ES-I3 (cell line): ENCODE results near the gene SMYD1.

Experiments used
- H3K36me3 ChIP-seq: 2 replicates; pipeline ENCODE4 v1.6.1; 2013; ENCODE audit warnings: mild to moderate bottlenecking, low read length, control low read depth, moderate library complexity; ENCODE audit not compliant: insufficient read depth
- H3K4me1 ChIP-seq: 2 replicates; pipeline ENCODE4 v1.6.1; 2013; ENCODE audit warnings: mild to moderate bottlenecking, control low read depth, low read length; ENCODE audit not compliant: insufficient read depth
- H3K9ac ChIP-seq: 2 replicates; pipeline ENCODE4 v1.6.1; 2013; ENCODE audit warnings: low read depth, mild to moderate bottlenecking, low read length, moderate library complexity
- H3K9me3 ChIP-seq: 2 replicates; pipeline ENCODE4 v1.6.1; 2013; ENCODE audit warnings: mild to moderate bottlenecking, low read length, moderate library complexity; ENCODE audit not compliant: control insufficient read depth, insufficient read depth

SMYD1 gene

DNA sequence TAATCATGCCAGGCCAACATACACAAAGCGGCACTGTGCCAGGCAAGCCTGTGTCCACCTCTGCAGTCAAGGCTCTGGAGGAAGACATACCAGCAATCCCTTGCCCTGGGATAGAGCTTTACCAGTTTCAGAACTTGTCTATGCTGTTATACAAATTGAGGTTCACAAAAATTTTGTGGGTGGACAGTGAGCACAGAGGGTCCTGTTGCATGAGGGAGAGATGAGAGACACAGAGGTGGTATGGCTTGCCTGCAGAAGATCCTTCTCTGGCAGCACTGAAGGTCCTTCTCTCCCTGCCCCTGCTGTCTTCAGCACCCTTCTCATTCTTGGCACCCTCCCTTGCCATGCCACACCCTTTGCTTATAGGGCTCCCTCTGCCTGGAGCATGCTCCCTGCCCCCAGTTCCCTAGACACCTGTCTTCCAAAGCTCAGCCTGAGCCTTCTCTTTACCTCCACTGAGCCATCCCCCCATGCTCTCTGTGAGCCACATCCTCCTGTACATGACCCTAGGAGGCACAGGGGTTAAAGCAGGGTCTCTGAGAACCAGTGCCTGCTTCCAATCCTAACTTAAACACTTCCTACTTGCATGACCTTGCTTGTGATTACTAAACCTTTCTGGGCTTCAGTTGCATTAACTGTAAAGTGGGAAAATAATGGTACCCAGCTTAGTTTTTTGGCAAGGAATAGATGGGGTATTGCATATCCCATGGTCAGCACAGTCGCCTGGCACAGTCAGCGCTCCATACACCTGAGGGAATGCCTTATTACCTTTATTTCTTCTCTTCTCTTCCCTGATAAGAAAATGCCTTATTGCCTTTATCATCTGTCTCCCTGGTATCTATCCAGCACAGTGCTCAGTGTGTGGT is 59.4 kb downstream of the SMYD1 start:
- Histone ChIP-seq H3K9ac (no peak overlapping the region), H3K36me3 (no peaks in the 10 kb centered on the region), H3K9me3 (no peaks in the 10 kb centered on the region), H3K4me1 (no peaks in the 10 kb centered on the region)

DNA sequence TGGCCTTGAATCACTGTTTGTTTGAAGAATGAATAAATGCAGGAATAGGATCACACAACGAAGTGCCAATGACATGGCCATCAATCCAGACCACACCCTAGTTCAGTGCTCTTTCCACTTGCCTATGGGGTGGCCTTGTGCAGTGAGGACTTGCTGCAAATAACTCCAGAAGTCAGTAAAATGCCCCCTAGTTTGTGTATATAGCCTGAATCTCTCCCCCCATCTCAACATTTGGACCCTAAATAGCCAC is 59.9 kb downstream of the SMYD1 start:
- Histone ChIP-seq H3K9ac (no peak overlapping the region), H3K4me1 (no peaks in the 10 kb centered on the region), H3K36me3 (no peaks in the 10 kb centered on the region), H3K9me3 (no peaks in the 10 kb centered on the region)

DNA sequence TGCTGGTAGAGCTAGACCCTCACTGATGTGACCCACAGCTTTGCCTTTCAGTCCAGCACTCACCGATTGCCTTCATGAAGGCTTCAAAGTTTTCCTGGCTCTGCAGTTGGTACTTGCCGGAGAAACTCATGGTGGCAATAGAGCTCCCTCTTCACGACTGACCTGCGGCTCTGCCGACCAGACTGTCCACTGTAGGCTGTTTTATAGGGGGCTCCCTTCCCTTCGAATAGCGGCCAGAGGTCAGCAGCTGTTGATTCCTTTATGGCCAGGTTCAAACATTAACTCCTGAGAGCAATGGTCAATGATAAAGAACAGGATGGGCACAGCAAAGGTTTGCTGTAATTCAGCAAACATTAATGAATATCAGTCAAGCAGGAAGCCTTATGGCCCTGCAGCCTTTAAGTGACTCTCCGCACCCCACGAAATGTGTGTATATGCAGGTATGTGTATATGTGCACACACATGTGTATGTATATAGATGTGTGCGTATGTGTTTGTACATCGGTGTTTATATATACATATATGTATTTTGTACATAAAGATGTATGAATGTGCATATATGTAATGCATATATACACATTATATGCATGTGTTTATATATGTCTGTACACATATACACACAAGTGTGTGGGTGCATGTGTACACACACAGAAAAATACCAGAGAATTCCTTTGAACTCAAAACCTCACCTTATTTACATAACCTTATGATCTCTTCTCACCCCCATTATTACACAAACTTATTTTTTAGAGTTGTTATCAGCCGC is 60.4 kb downstream of the SMYD1 start, which contains the start of gene FABP1:
FABP1 (minus strand) TSS at position 175 of the 766 bp plus-strand sequence; CDS start at position 130, 45 bp downstream.
- Histone ChIP-seq H3K4me1 (no peaks in the 10 kb centered on the region), H3K9ac (no peak within 1 kb of the TSS), H3K9me3 (no peaks in the 10 kb centered on the region), H3K36me3 (no peaks in the 10 kb centered on the region)

DNA sequence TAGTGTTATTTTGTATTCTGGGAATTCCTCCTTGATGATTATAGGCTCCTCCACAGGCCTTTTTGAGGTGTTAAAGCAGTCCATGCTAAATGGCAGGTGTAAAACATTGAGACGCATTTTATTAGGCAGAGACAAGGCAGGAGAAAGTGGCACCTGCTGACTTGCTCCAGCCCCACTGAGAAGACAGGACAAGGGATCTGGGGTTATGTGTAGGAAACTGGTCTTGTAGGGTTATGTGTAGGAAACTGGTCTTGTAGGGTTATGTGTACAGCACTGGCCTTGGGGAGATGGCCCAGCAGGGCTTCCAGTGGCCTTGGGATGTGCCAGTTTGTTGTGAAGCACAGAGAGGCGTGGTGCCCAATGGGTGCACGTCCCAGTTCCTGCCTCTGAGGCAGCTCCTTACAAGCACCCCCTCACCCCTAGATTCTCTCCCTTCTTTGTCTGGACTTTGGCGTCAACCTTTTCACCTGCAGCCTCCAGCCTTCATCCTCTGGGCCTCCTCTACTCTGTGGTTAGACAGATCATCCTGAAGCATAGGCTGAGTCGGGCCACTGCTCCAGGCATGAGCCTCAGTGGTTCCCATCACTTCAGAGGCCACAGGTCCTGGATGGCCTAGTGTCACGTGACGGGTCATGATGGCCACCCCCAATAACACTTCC is 61.2 kb downstream of the SMYD1 start:
- H3K36me3 ChIP-seq: no peaks in the 10 kb centered on the region
- no peaks in the 10 kb centered on the region for H3K4me1 ChIP-seq
- no peaks in the 10 kb centered on the region for H3K9me3 ChIP-seq
- H3K9ac ChIP-seq: no peak overlapping the region

DNA sequence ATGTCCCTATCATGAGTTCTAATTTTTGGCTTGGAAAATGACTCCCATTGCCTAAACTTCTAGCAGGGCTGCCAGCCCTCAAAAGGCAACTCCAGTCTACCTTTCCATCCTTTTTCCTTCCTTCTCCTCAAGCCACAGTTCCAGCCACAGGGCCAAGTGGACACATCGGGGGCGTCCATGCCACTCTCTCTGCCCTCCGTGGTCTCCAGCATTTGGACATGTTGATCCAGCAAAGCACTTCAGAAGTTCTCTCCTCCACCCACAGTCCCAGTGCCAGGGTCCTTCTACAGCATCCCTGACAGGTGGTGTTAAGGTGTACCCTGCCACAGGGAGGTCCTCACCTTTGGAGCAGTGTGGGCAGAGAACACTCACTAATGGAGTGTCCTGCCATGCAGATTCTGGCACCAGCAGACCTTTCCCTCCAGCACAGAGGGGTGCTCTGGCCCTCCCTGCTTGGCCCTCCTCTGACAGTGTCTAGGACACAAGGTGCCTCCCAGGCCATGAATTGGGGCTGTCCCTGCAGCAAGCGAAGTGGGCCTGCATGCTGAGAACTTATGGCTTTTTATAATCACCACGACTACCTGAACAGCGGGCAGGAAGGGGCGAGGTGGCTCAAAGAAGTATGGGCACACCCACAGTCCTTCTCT is 61.8 kb downstream of the SMYD1 start:
- Histone ChIP-seq H3K4me1 (no peaks in the 10 kb centered on the region), H3K9me3 (no peaks in the 10 kb centered on the region), H3K36me3 (no peaks in the 10 kb centered on the region), H3K9ac (no peak overlapping the region)

DNA sequence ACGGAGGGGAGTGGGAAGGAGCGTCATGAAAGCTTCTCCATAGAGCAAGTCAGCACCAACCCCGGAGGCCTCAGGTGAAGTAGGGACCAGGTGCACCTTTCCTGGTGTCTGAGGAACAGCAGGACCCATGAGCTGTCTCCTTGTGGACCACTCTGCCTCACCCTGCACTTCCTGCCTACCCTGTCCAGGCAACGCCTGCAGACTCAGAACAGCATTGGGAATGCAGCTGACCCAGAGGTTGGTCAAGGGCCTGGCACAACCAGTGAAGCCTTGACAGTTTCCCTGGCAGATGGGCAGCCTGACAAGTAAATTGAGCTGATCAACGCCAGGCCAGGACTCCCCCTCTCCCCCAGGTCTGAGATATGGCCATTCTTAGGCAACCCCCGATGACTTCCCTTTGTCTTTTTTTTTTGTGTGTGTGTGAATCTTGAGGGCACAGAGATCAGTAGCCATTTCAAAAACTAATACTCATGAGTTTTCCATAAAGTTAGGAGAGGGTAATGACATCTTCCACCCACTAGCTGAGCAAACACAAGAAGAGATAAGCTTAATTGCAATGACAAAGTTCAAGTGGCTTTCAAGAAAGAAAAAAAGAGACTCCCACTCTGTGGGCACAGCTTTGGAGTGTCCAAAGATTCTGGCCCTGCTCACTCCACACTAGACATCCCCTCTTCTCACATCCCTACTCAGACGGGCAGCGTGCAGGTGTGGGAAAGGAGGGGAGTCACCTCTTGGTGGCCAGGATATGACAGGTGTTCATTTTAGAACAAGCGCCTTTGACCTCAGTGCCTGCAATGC is 63.8 kb downstream of the SMYD1 start:
- Histone ChIP-seq H3K9ac (no peak overlapping the region), H3K4me1 (no peaks in the 10 kb centered on the region), H3K36me3 (no peaks in the 10 kb centered on the region), H3K9me3 (no peaks in the 10 kb centered on the region)

DNA sequence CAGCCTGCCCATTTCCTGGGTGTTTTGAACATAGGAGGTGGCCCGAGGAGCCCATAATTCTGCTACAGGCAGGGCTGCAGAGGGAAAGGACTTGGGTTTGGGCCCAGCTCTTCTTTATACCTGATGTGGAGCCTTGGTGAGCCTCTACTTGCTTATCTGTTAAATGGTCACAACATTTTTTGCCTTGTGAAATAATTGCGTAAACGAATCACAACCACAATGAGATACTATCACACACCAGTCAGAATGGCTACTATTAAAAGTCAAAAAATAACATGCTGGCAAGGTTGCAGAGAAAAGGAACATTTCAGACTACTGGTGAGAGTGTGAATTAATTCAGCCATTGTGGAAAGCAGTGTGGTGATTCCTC is 64.4 kb downstream of the SMYD1 start:
- Histone ChIP-seq H3K9me3 (no peaks in the 10 kb centered on the region), H3K4me1 (no peaks in the 10 kb centered on the region), H3K9ac (no peak overlapping the region), H3K36me3 (no peaks in the 10 kb centered on the region)

DNA sequence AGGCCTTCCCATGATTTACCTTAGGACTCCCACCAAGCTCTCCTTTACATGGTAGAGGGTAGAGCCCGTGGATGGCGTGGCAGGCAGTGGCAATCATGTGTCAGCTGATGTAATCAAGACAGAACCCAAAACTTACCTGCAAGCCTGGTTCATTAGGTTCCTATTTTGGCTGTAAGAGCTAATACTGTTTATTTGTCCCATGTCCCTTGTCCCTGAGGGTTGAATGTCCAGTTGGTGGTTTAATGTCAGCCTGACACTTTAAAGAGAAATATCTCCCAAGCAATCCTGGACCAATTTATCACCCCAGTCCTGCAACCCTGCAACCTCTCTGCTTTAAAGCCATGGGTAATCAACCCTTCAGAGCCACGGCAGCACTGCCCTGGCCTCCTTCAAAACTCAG is 66.2 kb downstream of the SMYD1 start:
- Histone ChIP-seq H3K9ac (no peak overlapping the region), H3K4me1 (no peaks in the 10 kb centered on the region), H3K9me3 (no peaks in the 10 kb centered on the region), H3K36me3 (no peaks in the 10 kb centered on the region)

DNA sequence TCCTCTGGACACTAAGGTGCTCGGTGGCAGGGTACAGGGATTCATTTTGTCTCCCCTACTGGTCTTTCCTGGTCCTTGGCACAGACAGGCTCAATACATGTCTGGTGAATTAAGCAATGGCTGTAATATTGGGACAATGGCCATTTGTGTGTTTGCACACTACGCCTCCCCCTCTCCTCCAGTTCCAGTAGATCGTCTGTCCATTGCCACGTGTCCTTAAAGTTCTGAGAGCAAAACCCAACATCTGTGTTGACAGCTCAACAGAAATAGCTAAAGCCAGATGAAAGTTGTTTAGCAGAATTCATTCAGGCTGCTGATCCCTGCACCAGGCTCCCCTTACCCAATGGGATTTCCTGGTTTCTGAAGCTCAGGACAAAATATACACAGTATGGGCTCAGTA is 69.2 kb downstream of the SMYD1 start:
- no peaks in the 10 kb centered on the region for H3K9me3 ChIP-seq
- H3K9ac ChIP-seq: no peak overlapping the region
- no peaks in the 10 kb centered on the region for H3K36me3 ChIP-seq
- no peaks in the 10 kb centered on the region for H3K4me1 ChIP-seq

DNA sequence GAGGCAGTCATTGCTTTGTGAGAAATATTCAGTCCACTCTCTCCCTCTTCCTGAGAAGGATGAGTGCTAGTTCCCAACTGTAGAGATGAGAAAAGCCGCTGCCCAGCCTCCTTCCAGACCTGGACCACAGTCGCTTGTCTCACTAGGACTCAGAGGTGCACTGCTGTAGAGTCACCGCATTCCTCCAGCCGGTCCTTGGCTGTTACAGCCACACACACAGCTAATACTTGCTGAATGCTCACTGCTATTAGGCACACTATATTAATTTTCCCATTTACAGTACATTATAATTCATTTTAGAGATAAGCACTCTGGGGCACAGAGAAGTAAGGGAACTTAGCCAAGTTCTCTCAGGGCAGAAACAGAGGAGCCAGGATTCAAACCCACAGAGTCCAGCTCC is 70.2 kb downstream of the SMYD1 start:
- Histone ChIP-seq H3K4me1 (no peaks in the 10 kb centered on the region), H3K9me3 (no peaks in the 10 kb centered on the region), H3K9ac (no peak overlapping the region), H3K36me3 (no peaks in the 10 kb centered on the region)

DNA sequence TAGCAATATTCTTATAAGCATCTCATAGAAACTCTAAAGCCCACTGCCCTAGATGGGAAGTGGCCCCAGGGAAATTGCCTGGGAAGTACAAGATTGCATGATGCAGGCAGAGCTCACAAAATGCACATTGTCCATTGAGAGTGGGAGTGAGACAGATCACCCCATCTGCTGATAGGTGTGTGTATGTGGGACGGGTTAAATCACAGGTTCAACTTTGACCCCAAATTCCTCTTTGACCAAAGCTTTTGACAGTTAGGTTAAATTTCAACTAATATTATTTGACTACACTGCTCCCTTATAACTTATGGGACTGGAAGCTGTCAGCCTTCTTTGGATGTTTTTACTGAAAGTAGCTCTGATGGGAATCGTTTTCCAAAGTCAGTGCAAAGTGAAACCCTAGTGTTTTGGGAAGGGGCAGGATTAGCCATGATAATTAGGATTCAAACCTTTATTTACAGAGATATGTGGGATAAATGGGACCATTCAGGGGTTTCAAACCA is 71.6 kb downstream of the SMYD1 start:
- Histone ChIP-seq H3K36me3 (no peaks in the 10 kb centered on the region), H3K9me3 (no peaks in the 10 kb centered on the region), H3K9ac (no peak overlapping the region), H3K4me1 (no peaks in the 10 kb centered on the region)

DNA sequence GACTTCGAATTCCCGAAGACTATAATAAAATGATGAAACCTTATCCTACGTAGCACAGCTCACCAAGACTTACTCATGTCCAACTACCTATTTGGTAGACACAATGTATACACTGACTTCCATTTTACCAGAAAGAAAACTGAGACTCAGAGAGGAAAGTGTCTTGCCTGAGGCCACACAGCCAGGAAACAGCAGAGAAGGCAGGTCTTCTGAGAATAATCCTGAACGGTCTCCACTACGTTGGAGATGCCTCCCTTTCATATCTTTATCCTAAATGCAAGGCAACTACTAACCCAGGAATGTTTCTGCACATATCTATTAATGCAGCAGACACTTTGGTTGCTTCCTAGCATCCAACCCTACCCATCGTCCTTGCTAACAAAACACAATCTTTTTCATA is 72.2 kb downstream of the SMYD1 start:
- H3K9me3 ChIP-seq: no peaks in the 10 kb centered on the region
- H3K36me3 ChIP-seq: no peaks in the 10 kb centered on the region
- H3K4me1 ChIP-seq: no peaks in the 10 kb centered on the region
- no peak overlapping the region for H3K9ac ChIP-seq

DNA sequence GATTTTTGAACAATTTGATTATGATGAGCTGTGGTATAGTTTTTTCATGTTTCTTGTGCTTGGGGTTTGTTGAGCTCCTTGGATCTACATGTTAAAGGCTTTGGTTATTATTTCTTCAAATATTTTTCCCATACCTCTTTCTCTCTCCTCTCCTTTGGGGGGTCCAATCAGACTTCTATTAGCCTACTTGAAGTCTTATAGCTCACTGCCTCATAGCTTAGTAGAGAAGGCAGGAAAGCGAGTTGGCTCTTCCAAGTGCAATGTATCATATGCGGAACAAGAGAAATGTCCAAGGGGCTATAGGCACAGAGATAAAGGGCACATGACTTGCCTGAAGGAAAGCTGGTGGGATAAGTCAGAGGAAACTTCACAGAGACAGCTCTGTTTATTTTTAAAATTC is 74.3 kb downstream of the SMYD1 start:
- Histone ChIP-seq H3K9me3 (no peaks in the 10 kb centered on the region), H3K4me1 (no peaks in the 10 kb centered on the region), H3K36me3 (no peaks in the 10 kb centered on the region), H3K9ac (no peak overlapping the region)

DNA sequence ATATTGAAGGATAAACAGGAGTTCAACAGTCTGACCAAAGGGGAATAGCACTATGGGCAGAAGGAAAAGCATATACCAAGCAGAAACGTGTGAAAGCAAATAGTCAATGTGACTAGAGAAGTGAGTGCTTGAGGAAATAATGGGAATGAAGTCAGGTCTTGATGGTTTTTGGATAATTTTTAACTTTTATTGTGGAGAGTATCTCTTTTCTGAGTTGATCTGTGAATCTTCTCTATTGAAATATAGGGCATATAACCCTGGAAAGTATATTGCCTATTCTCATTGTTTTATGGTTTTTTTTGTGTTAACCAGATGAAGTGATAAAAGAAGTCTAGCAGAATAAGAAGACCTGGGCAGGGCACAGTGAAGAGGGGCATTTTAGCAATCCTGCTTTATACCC is 76.6 kb downstream of the SMYD1 start:
- Histone ChIP-seq H3K4me1 (no peaks in the 10 kb centered on the region), H3K36me3 (no peaks in the 10 kb centered on the region), H3K9me3 (no peaks in the 10 kb centered on the region; the same call in 1 of the 2 replicates), H3K9ac (no peak overlapping the region)
